NK-92 (cell line): ENCODE data around the gene PPP2R2D.

Experiments used
- DNase-seq: peaks from one replicate; lab custom pipeline; 2025; ENCODE audit not compliant: unreplicated experiment; lab: John Stamatoyannopoulos, UW

Gene PPP2R2D

GRCh38 chr10:131994435-131994834, 93.6 kb downstream of the PPP2R2D start:
- DNase-seq = no peak

- no peak for DNase-seq
Measured at GRCh38 chr10:131996466-131997365, 95.9 kb downstream of the PPP2R2D start.

- DNase-seq = no peak
Measured at GRCh38 chr10:131997366-131998049, 96.7 kb downstream of the PPP2R2D start.

- DNase-seq = no peak
Measured at GRCh38 chr10:131998050-131998844, 97.4 kb downstream of the PPP2R2D start.

- no peak for DNase-seq
Measured at GRCh38 chr10:131998845-131999681, 98.3 kb downstream of the PPP2R2D start.

- DNase-seq = no peak
Measured at GRCh38 chr10:132001238-132001972, 100.6 kb downstream of the PPP2R2D start.

GRCh38 chr10:132002004-132002403, 101.2 kb downstream of the PPP2R2D start:
- no peak for DNase-seq

- DNase-seq = no peak
Measured at GRCh38 chr10:132003282-132003924, 102.6 kb downstream of the PPP2R2D start.

GRCh38 chr10:132004052-132004451, 103.2 kb downstream of the PPP2R2D start:
- no peak for DNase-seq

- DNase-seq = no peak
Measured at GRCh38 chr10:132005147-132005546, 104.3 kb downstream of the PPP2R2D start.

- no peak for DNase-seq
Measured at GRCh38 chr10:132006966-132007365, 106.2 kb downstream of the PPP2R2D start.

GRCh38 chr10:132007681-132008080, 106.9 kb downstream of the PPP2R2D start:
- DNase-seq = no peak
